Ishikawa (cell line): ENCODE data around the gene HOXB4.

Experiments used
- CEBPB ChIP-seq: IDR thresholded peaks from 2 replicates; pipeline ENCODE4 v1.6.1; 2012
- CREB1 ChIP-seq: IDR thresholded peaks from 2 replicates; pipeline ENCODE4 v1.6.1; 2012; ENCODE audit warnings: low read depth
- EGR1 ChIP-seq: IDR thresholded peaks from 2 replicates; pipeline ENCODE4 v1.6.1; 2012
- EP300 ChIP-seq: IDR thresholded peaks from 2 replicates; pipeline ENCODE4 v1.6.1; 2012; ENCODE audit warnings: borderline replicate concordance
- FOXM1 ChIP-seq: IDR thresholded peaks from 2 replicates; pipeline ENCODE4 v1.6.1; 2012; ENCODE audit warnings: low read depth, borderline replicate concordance
- NFIC ChIP-seq: IDR thresholded peaks from 2 replicates; pipeline ENCODE4 v1.6.1; 2012
- RAD21 ChIP-seq: IDR thresholded peaks from 2 replicates; pipeline ENCODE4 v1.6.1; 2012; ENCODE audit warnings: low read depth
- TAF1 ChIP-seq: IDR thresholded peaks from 2 replicates; pipeline ENCODE4 v1.6.1; 2012; ENCODE audit warnings: low read depth, mild to moderate bottlenecking
- TCF12 ChIP-seq: IDR thresholded peaks from 2 replicates; pipeline ENCODE4 v1.6.1; 2012; ENCODE audit warnings: low read depth
- TEAD4 ChIP-seq: IDR thresholded peaks from 2 replicates; pipeline ENCODE4 v1.6.1; 2012
- YY1 ChIP-seq: IDR thresholded peaks from 2 replicates; pipeline ENCODE4 v1.6.1; 2012; ENCODE audit warnings: low read depth
- ZBTB7A ChIP-seq: IDR thresholded peaks from 2 replicates; pipeline ENCODE4 v1.6.1; 2012; ENCODE audit warnings: low read depth
- TF ChIP-seq, protein P1 (sequence below): IDR thresholded peaks from 2 replicates; pipeline ENCODE4 v1.6.1; 2012
- TF ChIP-seq, protein P2 (sequence below): IDR thresholded peaks from 2 replicates; pipeline ENCODE4 v1.6.1; 2012
- TF ChIP-seq, protein P3 (sequence below): IDR thresholded peaks from 2 replicates; pipeline ENCODE4 v1.6.1; 2012; ENCODE audit warnings: low read depth, mild to moderate bottlenecking

Gene HOXB4

DNA sequence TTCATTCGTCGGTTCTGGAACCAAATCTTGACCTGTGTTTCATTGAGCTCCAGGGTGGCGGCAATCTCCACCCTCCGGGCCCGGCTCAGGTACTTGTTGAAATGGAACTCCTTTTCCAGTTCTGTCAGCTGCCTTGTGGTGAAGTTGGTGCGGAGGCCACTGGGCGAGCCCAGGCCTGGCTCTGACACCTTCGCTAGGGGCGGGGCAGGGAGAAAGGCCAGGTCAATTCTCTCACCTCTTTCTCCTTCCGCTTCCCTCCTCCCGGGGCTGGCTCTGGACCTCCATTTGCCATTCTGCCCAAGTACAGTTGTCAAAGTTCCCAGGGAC lies 48.5 kb downstream of the HOXB4 start:
- TF ChIP-seq CREB1 (no peak), FOXM1 (no peak), RAD21 (no peak), EGR1 (no peak), ZBTB7A (no peak), YY1 (no peak)
- TF ChIP-seq, protein P1, sequence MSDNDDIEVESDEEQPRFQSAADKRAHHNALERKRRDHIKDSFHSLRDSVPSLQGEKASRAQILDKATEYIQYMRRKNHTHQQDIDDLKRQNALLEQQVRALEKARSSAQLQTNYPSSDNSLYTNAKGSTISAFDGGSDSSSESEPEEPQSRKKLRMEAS: no peak

DNA sequence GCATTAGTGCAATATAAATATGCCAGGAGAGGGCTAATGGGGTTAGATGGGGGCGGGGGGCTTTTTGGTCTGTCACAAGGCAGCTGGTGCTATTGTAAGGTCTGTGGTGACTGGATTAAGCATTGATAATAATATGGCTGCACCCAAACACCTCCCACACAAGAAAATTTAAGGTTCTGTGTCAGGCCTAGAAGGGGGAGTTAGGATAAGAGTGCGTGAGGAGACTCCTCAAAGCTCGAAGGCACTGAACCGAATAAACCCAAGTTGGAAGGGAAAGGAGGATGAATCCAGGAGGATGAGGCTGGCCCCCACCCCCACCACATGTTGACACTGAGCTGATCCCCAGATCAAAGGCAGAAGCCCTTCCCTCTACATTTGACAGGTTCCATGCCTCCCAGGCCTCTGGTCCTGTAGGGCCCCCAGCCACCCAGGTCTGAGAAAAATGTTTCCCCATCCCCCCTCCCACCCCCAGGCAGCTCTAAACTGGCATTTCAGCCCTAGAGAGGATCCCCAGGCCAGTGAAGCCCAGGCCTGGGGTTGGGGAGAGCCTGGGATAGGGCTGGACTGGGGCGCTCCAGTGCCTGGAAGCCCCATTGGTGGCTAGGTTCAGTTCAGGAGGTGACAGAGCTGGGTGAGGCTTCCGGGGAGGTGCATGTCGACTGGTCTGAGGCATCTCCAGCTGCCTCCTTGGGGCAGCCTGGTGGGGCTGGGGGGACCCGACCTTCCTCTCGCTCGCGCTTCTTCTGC lies 49.0 kb downstream of the HOXB4 start:
- TF ChIP-seq, protein P1: no peak
- TF ChIP-seq, protein P2, sequence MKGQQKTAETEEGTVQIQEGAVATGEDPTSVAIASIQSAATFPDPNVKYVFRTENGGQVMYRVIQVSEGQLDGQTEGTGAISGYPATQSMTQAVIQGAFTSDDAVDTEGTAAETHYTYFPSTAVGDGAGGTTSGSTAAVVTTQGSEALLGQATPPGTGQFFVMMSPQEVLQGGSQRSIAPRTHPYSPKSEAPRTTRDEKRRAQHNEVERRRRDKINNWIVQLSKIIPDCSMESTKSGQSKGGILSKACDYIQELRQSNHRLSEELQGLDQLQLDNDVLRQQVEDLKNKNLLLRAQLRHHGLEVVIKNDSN: no peak
- TF ChIP-seq CEBPB: no peak
- TF ChIP-seq YY1: no peak
- no peak for TF ChIP-seq ZBTB7A
- no peak for TF ChIP-seq TAF1
- no peak for TF ChIP-seq EGR1
- TF ChIP-seq NFIC: no peak
- no peak for TF ChIP-seq TEAD4
- no peak for TF ChIP-seq RAD21
- TF ChIP-seq, protein P3, sequence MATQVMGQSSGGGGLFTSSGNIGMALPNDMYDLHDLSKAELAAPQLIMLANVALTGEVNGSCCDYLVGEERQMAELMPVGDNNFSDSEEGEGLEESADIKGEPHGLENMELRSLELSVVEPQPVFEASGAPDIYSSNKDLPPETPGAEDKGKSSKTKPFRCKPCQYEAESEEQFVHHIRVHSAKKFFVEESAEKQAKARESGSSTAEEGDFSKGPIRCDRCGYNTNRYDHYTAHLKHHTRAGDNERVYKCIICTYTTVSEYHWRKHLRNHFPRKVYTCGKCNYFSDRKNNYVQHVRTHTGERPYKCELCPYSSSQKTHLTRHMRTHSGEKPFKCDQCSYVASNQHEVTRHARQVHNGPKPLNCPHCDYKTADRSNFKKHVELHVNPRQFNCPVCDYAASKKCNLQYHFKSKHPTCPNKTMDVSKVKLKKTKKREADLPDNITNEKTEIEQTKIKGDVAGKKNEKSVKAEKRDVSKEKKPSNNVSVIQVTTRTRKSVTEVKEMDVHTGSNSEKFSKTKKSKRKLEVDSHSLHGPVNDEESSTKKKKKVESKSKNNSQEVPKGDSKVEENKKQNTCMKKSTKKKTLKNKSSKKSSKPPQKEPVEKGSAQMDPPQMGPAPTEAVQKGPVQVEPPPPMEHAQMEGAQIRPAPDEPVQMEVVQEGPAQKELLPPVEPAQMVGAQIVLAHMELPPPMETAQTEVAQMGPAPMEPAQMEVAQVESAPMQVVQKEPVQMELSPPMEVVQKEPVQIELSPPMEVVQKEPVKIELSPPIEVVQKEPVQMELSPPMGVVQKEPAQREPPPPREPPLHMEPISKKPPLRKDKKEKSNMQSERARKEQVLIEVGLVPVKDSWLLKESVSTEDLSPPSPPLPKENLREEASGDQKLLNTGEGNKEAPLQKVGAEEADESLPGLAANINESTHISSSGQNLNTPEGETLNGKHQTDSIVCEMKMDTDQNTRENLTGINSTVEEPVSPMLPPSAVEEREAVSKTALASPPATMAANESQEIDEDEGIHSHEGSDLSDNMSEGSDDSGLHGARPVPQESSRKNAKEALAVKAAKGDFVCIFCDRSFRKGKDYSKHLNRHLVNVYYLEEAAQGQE: no peak
- no peak for TF ChIP-seq TCF12
- TF ChIP-seq CREB1: no peak

DNA sequence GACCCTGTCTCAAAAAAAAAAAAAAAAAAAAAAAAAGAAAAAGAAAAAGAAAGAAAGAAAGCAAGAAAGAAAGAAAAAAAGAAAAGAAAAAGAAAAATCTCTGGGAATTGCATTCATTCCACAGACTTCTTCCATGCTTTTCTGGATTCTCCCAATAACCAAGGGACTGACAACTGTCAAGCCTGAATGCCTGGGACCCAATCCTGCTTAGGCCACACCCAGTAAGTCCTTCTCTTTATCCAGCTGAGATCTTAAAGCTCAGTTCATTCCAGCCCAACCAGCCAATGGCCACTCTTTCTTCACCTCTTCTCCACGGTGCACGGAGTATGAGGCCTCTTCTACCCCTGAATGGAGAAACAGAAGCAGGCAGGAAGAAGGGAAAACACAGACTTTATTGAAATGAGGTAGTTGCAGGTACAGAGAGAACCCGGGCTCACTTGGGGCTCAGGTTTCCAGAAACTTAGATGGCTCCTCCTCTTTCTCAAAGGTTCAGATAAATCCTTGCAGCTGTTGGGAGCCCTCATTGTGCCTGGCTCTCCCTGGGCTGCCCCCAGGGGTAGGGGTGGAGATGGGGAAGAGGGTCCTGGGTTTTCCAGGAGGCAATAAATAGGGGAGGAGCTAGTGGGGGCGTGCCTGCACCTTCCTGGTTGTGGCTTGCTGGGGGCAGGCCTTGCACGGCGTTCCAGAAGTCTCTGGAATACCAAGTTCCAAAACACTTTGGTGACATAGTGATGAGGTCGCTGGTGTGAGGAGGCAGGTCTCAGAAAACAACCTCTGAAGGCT lies 49.8 kb downstream of the HOXB4 start:
- TF ChIP-seq TEAD4 (no peak), ZBTB7A (no peak), TCF12 (no peak), CREB1 (no peak), EGR1 (no peak), EP300 (no peak), RAD21 (no peak), TAF1 (no peak), CEBPB (no peak), YY1 (no peak), NFIC (no peak)
- TF ChIP-seq, protein P1: no peak
- TF ChIP-seq, protein P2: no peak
- TF ChIP-seq, protein P3: no peak

DNA sequence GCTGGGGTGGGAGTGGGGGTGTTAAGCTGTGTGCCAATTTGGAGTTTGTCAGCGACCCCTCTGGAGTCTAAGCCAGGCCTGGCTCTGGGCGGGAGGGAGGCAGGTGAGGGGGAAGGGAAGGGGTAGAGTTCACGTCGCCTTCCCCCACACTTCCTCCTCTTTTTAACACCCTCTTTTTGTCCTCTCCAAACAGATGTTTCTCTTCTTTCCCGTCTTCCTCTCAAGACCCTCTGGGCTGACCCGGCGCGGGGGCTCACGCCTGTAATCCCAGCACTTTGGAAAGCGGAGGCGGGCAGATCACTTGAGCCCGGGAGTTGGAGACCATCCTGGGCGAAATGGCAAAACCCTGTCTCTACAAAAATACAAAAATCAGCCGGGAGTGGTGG lies 50.6 kb downstream of the HOXB4 start:
- TF ChIP-seq, protein P2: no peak
- TF ChIP-seq FOXM1 (no peak), TAF1 (no peak), EP300 (no peak), NFIC (no peak), RAD21 (no peak), EGR1 (no peak), CEBPB (no peak), TCF12 (no peak), TEAD4 (no peak), YY1 (no peak), ZBTB7A (no peak), CREB1 (no peak)
- TF ChIP-seq, protein P1: no peak
- TF ChIP-seq, protein P3: no peak
